Activated CD4-positive, alpha-beta T cell treated with anti-CD3 and anti-CD28 coated beads, Interleukin-2, Interleukin-4, amounts not matched to agents 100 ng/mL and 50 ng/mL, durations not matched to agents 16 hours and 8 hours (primary cell): ENCODE measurements around the gene ABRACL.
A peak's percentile ranks its signal among the peaks of the same experiment; 100 is the strongest.

ENCODE experiments used
- DNase-seq: peaks from one replicate; pipeline ENCODE4 v3.0.0-alpha.2; 2020; ENCODE audit warnings: low spot score

ABRACL gene

GRCh38 chr6:139054001-139054400 is 25.5 kb downstream of the ABRACL start:
- no peak for DNase-seq

- DNase-seq = no peak
Observed at GRCh38 chr6:139055709-139056108, 27.2 kb downstream of the ABRACL start.

- no peak for DNase-seq
Observed at GRCh38 chr6:139058029-139058428, 29.5 kb downstream of the ABRACL start.

GRCh38 chr6:139060332-139060731 is 31.8 kb downstream of the ABRACL start:
- peak; percentile 16 for DNase-seq

- DNase-seq = no peak
Observed at GRCh38 chr6:139062932-139063646, 34.5 kb downstream of the ABRACL start.

GRCh38 chr6:139064981-139065665 is 36.6 kb downstream of the ABRACL start:
- no peak for DNase-seq

GRCh38 chr6:139066080-139066479 is 37.5 kb downstream of the ABRACL start:
- DNase-seq = no peak

GRCh38 chr6:139068846-139069245 is 40.3 kb downstream of the ABRACL start:
- DNase-seq = no peak

GRCh38 chr6:139073118-139073517 is 44.6 kb downstream of the ABRACL start:
- no peak for DNase-seq

GRCh38 chr6:139079018-139079417 is 50.5 kb downstream of the ABRACL start:
- DNase-seq = no peak

GRCh38 chr6:139080255-139080920 is 51.8 kb downstream of the ABRACL start:
- no peak for DNase-seq

- no peak for DNase-seq
Observed at GRCh38 chr6:139081471-139081870, 52.9 kb downstream of the ABRACL start.

GRCh38 chr6:139082370-139082769 is 53.8 kb downstream of the ABRACL start:
- no peak for DNase-seq

- no peak for DNase-seq
Observed at GRCh38 chr6:139091826-139092225, 63.3 kb downstream of the ABRACL start.
